Neutrophil (primary cell): Measurements from ENCODE around the gene SUSD4.
A peak's percentile ranks its signal among the peaks of the same experiment; 100 is the strongest.

Source experiments
- H3K27ac ChIP-seq: fragments of 200-600 bp; sonication (generic); 2 replicates; pipeline ENCODE4 v1.5.1; 2016; ENCODE audit warnings: mild to moderate bottlenecking, moderate library complexity
- H3K27me3 ChIP-seq: fragments of 200-600 bp; sonication (generic); 2 replicates; pipeline ENCODE4 v1.6.0; 2016; ENCODE audit warnings: mild to moderate bottlenecking
- H3K36me3 ChIP-seq: fragments of 200-600 bp; sonication (generic); 2 replicates; pipeline ENCODE4 v1.5.1; 2017
- H3K4me1 ChIP-seq, 2 experiments: fragments of 200-600 bp in 1 of 2; sonication (generic) in 1 of 2; 1 replicate in 1 of 2; 2 replicates in 1 of 2; pipeline versions ENCODE4 v1.5.1 to v1.6.1; 2013 to 2016; ENCODE audit warnings: low read depth in 1 of 2, low read length in 1 of 2, mild to moderate bottlenecking in 1 of 2, moderate library complexity in 1 of 2; ENCODE audit not compliant: control insufficient read depth in 1 of 2, insufficient read depth in 1 of 2
- H3K4me3 ChIP-seq, 2 experiments: fragments of 200-600 bp in 1 of 2; sonication (generic) in 1 of 2; 1 replicate in 1 of 2; 2 replicates in 1 of 2; pipeline ENCODE4 v1.5.1; 2013 to 2016; ENCODE audit warnings: low read depth in 1 of 2, low read length in 1 of 2, mild to moderate bottlenecking in 1 of 2, moderate library complexity in 1 of 2
- H3K9me3 ChIP-seq: fragments of 200-600 bp; sonication (generic); 2 replicates; pipeline ENCODE4 v1.5.1; 2016
- TF ChIP-seq, protein P1 (sequence below): fragments of 200-600 bp; sonication (generic); IDR thresholded peaks from 2 replicates; pipeline ENCODE4 v1.5.1; 2016; ENCODE audit warnings: antibody characterized with exemption

SUSD4 gene, protein sequence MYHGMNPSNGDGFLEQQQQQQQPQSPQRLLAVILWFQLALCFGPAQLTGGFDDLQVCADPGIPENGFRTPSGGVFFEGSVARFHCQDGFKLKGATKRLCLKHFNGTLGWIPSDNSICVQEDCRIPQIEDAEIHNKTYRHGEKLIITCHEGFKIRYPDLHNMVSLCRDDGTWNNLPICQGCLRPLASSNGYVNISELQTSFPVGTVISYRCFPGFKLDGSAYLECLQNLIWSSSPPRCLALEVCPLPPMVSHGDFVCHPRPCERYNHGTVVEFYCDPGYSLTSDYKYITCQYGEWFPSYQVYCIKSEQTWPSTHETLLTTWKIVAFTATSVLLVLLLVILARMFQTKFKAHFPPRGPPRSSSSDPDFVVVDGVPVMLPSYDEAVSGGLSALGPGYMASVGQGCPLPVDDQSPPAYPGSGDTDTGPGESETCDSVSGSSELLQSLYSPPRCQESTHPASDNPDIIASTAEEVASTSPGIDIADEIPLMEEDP

DNA sequence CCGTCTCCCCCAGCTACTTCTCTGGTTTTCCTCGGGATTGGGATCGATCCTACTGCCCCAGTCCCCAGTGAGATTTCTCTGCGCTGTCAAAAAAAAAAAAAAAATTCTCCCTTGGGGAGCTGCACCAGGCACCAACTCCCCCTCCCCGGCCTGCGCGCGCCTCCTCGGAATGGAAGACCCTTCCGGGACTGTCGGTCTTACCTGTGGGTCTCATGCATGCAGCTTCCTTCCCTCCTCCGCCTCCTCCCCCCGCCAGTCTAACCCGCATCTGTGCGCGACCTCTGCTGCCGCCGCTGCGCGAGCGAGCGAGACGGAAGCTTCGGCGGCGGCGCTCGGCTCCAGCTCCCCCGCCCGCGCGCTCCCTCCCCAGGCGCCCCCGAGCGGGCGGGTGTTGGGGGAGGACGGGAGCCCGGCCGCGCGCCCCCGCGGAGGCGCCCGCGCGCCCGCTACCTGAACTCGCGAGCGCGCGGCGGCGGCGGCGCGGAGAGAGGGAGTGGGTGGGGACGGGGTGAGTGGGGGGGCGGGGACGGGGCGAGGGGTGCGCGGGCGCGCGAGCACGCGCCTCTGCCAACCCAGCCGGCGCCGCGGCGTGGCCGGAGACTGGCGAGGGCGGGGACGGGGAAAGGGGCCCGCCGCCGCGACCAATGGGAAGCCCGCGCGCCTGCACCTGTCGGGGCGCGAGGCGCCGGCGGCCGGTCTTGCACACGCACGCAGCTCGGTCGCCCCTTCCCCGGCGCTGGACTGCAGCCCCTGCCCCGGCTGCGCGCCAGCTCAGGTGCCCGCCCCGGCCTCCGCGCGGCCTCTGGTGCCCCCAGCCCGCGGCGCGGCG, at the start of gene SUSD4:
Gene SUSD4 (minus strand): TSS at position 321 of the 829 bp plus-strand sequence. CDS start 751 bp downstream, outside the sequence.
- peak within 1 kb of the TSS in 1 of 2 experiments; percentile 12 for H3K4me3 ChIP-seq
- H3K36me3 ChIP-seq, result no peaks in the 10 kb centered on the region
- H3K27ac ChIP-seq, result no peak within 1 kb of the TSS
- H3K4me1 ChIP-seq, result peaks cover 7% of the 10 kb centered on the region in 2 experiments
- TF ChIP-seq, protein P1, sequence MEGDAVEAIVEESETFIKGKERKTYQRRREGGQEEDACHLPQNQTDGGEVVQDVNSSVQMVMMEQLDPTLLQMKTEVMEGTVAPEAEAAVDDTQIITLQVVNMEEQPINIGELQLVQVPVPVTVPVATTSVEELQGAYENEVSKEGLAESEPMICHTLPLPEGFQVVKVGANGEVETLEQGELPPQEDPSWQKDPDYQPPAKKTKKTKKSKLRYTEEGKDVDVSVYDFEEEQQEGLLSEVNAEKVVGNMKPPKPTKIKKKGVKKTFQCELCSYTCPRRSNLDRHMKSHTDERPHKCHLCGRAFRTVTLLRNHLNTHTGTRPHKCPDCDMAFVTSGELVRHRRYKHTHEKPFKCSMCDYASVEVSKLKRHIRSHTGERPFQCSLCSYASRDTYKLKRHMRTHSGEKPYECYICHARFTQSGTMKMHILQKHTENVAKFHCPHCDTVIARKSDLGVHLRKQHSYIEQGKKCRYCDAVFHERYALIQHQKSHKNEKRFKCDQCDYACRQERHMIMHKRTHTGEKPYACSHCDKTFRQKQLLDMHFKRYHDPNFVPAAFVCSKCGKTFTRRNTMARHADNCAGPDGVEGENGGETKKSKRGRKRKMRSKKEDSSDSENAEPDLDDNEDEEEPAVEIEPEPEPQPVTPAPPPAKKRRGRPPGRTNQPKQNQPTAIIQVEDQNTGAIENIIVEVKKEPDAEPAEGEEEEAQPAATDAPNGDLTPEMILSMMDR, result no peak
- no peaks in the 10 kb centered on the region for H3K9me3 ChIP-seq
- H3K27me3 ChIP-seq, result peaks cover 75% of the 10 kb centered on the region

DNA sequence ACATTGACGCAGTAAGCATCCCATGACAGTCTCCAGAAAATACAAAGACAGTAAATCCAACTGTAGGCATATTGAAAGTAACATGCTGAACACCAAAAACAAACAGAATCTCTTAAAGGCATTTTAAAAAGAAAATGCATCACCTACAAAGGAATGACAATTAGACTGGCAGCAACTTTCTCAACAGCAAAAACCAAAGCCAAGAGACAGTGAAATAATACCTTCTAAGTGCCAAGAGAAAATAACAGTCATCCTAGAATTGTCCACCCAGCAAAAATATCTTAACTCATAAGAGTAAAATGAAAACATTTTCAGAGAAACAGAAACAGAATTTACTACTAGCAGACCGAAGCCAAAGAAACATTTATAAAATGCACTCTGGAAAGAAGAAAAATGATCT, 49.2 kb upstream of the SUSD4 start:
- no peaks in the 10 kb centered on the region for H3K4me1 ChIP-seq
- no peaks in the 10 kb centered on the region for H3K9me3 ChIP-seq
- no peaks in the 10 kb centered on the region for H3K36me3 ChIP-seq
- no peak overlapping the region for H3K27ac ChIP-seq
- no peak overlapping the region for H3K4me3 ChIP-seq
- H3K27me3 ChIP-seq, result peaks cover 1% of the 10 kb centered on the region
- TF ChIP-seq, protein P1, result no peak

DNA sequence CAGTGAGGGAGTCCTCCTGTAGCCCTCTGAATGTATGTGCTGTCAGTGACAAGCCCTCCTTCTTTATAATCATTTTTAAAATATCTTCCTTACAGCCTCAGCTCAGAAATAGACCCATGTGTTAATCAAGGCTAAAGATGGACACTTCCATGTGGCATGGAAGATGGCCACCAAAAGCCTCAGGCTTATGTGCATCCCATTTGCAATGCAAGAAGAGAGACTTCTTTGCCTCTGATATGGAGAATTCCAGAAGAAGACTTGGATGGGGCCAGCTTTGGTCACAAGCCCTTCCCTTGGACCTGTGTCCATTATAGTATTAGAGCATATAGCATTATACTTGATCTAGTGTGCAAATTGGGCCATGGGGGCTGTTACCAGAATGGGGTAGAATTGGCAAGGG, 47.7 kb upstream of the SUSD4 start:
- Histone ChIP-seq H3K27ac (no peak overlapping the region), H3K9me3 (no peaks in the 10 kb centered on the region), H3K27me3 (no peaks in the 10 kb centered on the region), H3K36me3 (no peaks in the 10 kb centered on the region), H3K4me3 (no peak overlapping the region), H3K4me1 (no peaks in the 10 kb centered on the region)
- TF ChIP-seq, protein P1, result no peak

DNA sequence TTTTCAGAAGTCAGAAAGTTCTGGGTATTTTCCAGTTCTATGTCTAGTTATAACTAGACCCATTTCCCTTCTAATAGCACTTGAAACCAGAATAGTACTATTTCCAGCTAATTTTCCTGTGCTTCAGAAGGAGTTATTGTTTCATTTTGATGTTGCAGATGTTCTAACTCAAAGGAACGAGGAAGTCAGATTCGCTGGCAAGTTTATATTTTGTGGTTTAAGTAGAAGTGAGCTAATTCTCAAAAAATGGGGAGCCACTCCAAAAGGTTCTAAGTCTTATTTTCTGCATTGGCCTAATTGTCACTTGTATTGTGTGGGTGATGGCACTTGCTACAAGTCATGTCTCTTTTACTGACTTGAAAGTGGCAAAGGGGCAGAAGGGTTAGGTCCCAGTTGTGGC, 47.3 kb upstream of the SUSD4 start:
- H3K4me1 ChIP-seq, result no peaks in the 10 kb centered on the region
- no peaks in the 10 kb centered on the region for H3K27me3 ChIP-seq
- H3K4me3 ChIP-seq, result no peak overlapping the region
- H3K27ac ChIP-seq, result no peak overlapping the region
- H3K36me3 ChIP-seq, result no peaks in the 10 kb centered on the region
- H3K9me3 ChIP-seq, result no peaks in the 10 kb centered on the region
- TF ChIP-seq, protein P1, result no peak

DNA sequence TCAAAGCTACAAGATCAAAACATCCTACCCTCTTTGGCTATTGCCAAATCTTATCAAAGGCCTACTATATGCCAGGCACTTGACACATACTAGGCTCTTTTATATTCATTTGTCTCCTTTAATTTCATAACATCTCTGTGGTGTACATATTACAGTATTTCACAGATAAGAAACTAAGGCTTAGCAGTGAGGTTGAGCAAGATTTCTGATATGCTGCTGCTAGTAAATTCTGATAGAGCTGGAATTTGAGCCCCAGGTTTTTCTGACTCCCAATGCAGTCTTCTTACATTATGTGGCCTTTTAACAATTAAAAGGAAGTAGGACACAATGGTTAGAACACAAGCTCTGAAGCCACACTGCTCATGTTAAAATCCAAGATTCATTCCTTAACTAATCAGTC, 46.1 kb upstream of the SUSD4 start:
- no peaks in the 10 kb centered on the region for H3K9me3 ChIP-seq
- H3K27me3 ChIP-seq, result no peaks in the 10 kb centered on the region
- H3K36me3 ChIP-seq, result no peaks in the 10 kb centered on the region
- TF ChIP-seq, protein P1, result no peak
- no peaks in the 10 kb centered on the region for H3K4me1 ChIP-seq
- H3K27ac ChIP-seq, result no peak overlapping the region
- H3K4me3 ChIP-seq, result no peak overlapping the region
